Measurements from ENCODE around the gene NT5C2. TPM values are rescaled to one million over a fixed set of nuclear protein-coding genes. Genes with fewer than 3 reads are reported as not detected.

Gene NT5C2
- total and polyA plus RNA-seq, 2 of the 4 experiments (the other 2 are of a cell fraction), result 60.0 to 65.1 TPM

DNA sequence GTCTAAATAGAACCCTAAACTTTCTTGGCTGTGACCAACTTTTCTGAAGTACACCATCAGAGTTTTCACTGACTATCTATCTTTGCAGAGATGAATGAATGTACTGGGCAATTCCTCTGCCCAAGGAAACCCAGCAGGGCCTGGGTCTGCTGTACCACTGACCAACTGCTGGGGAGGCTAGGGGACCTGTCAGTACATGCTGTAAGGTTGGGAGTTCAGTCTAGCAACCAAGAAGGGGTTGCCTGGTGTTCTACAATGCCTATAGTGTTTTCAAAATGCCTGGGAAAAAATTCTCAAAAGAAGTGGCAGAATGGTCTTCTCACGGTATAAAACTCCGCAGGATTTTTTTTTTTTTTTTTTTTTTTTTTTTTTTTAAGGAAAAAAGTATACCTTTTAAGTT lies 106.3 kb downstream of the NT5C2 start:
- peak overlapping the region; percentile 64 for H3K18ac ChIP-seq (ENCODE audit: low read depth, low read length)
- peak overlapping the region; percentile 56 for H2BK5ac ChIP-seq (ENCODE audit: low read depth, low read length, poor library complexity, severe bottlenecking)
- ChIA-PET POLR2A (ENCODE audit: unreplicated experiment) (no interaction called here), CTCF (interaction anchor here (0.6 to 1.4 kb wide), 4 partner anchors 158 to 169 kb away, joined by 3 to 8 read pairs (median 4); partner anchors contain the start of gene CNNM2)
- 0 out of 2 replicates have a peak overlapping the region, but pooled peaks have one; percentile 2 for H3K14ac ChIP-seq (replicated peaks; ENCODE audit: low read depth, low read length)
- peak overlapping the region; percentile 34; the same call in 1 of the 2 replicates for H2BK20ac ChIP-seq (ENCODE audit: low read depth, low read length)
- BruUV-seq (replicated peaks), result no TSS peak
- no peak overlapping the region for H3K4me3 ChIP-seq (ENCODE audit: insufficient read depth, low read depth, low read length)
- peak overlapping the region; percentile 69 for H4K91ac ChIP-seq (ENCODE audit: insufficient read depth, low read depth, low read length)
- no peak overlapping the region for H2BK15ac ChIP-seq (ENCODE audit: low read depth, low read length)
- H3K9ac ChIP-seq (ENCODE audit: low read depth, low read length), result peak overlapping the region; percentile 36; the same call in 1 of the 2 replicates
- peaks cover 21% of the 10 kb centered on the region for H3K9me1 ChIP-seq (ENCODE audit: insufficient read depth, low read length)
- in situ Hi-C loops (cut with MboI; ENCODE audit: low sequenced_read_pairs) (loop anchor here (10.0 kb wide), 1 partner anchor 158 kb away; the partner anchor contains the start of gene RPEL1), intact Hi-C loops (cut with micrococcal nuclease) (loop anchor here (1.0 kb wide), 1 partner anchor 158 kb away; no protein-coding TSS in a partner anchor), dilution Hi-C loops (cut with HindIII; ENCODE audit: low sequenced_read_pairs, unreplicated experiment) (no loop called here)
- ATAC-seq (ENCODE audit: low read depth), result peak; percentile 15
- H2AK5ac ChIP-seq (ENCODE audit: low read depth, low read length), result peak overlapping the region; percentile 85
- H3K4ac ChIP-seq (ENCODE audit: low read depth, low read length), result peak overlapping the region; percentile 8
- H3K4me2 ChIP-seq (ENCODE audit: low read depth, low read length), result peak overlapping the region; percentile 15
- peak overlapping the region; percentile 98 for H3K27ac ChIP-seq (ENCODE audit: insufficient read depth, low read length)
- H2AFZ ChIP-seq (replicated peaks; ENCODE audit: low read length, poor library complexity), result no peak overlapping the region
- no peak for DNase-seq
- peaks cover 56% of the 10 kb centered on the region for H3K36me3 ChIP-seq (ENCODE audit: control insufficient read depth, insufficient read depth, low read length)
- TF ChIP-seq MAFK (IDR thresholded peaks at IDR 0.05; ENCODE audit: low read depth, low read length) (no peak), NFE2L2 (IDR thresholded peaks at IDR 0.05; ENCODE audit: low read depth, low read length) (no peak), RAD21 (IDR thresholded peaks at IDR 0.05; ENCODE audit: low read length) (no peak), RFX5 (IDR thresholded peaks at IDR 0.05; ENCODE audit: low read depth, low read length) (no peak), POLR2A (IDR thresholded peaks at IDR 0.05; ENCODE audit: low read depth, low read length) (no peak), RCOR1 (IDR thresholded peaks at IDR 0.05; ENCODE audit: insufficient replicate concordance, low read length) (no peak), MXI1 (IDR thresholded peaks at IDR 0.05; ENCODE audit: borderline replicate concordance, low read depth, low read length) (no peak), BHLHE40 (IDR thresholded peaks at IDR 0.05; ENCODE audit: low read depth, low read length) (no peak), CEBPB (IDR thresholded peaks at IDR 0.05; ENCODE audit: low read depth, low read length) (no peak)
- TF ChIP-seq, protein P1, sequence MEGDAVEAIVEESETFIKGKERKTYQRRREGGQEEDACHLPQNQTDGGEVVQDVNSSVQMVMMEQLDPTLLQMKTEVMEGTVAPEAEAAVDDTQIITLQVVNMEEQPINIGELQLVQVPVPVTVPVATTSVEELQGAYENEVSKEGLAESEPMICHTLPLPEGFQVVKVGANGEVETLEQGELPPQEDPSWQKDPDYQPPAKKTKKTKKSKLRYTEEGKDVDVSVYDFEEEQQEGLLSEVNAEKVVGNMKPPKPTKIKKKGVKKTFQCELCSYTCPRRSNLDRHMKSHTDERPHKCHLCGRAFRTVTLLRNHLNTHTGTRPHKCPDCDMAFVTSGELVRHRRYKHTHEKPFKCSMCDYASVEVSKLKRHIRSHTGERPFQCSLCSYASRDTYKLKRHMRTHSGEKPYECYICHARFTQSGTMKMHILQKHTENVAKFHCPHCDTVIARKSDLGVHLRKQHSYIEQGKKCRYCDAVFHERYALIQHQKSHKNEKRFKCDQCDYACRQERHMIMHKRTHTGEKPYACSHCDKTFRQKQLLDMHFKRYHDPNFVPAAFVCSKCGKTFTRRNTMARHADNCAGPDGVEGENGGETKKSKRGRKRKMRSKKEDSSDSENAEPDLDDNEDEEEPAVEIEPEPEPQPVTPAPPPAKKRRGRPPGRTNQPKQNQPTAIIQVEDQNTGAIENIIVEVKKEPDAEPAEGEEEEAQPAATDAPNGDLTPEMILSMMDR (conservative IDR thresholded peaks at IDR 0.05; ENCODE audit: low read depth, low read length), result no peak
- H3K23ac ChIP-seq (ENCODE audit: low read depth, low read length), result 0 out of 2 replicates have a peak overlapping the region, but pooled peaks have one; percentile 3
- peaks cover 17% of the 10 kb centered on the region; the same call in 1 of the 2 replicates for H4K20me1 ChIP-seq (ENCODE audit: insufficient read depth, low read length)
- H3K4me1 ChIP-seq (ENCODE audit: control insufficient read depth, insufficient read depth, low read length), result peaks cover 15% of the 10 kb centered on the region
- no peaks in the 10 kb centered on the region for H3K9me3 ChIP-seq (ENCODE audit: control insufficient read depth, insufficient read depth, low read length)
- peak overlapping the region in 1 of 2 experiments; percentile 48; a peak in 2 of 4 replicates for H4K8ac ChIP-seq (ENCODE audit: low read depth in 2 of 2, low read length in 2 of 2)
- H3K79me1 ChIP-seq (ENCODE audit: low read depth in 1 of 2, low read length in 2 of 2), result peaks cover 0 to 44% of the 10 kb centered on the region in 2 experiments; a peak in 3 of 4 replicates
- no peaks in the 10 kb centered on the region for H3K27me3 ChIP-seq (ENCODE audit: control insufficient read depth, insufficient read depth, low read length)
- WGBS, 2 experiments (ENCODE audit: extremely low coverage in 2 of 2, insufficient read length in 1 of 2), result no CpG with 5 or more reads among the region's 2 CpGs
- peak overlapping the region; percentile 48 for H2BK120ac ChIP-seq (ENCODE audit: low read depth, low read length)
- H4K5ac ChIP-seq (ENCODE audit: low read depth, low read length), result peak overlapping the region; percentile 8; the same call in 1 of the 2 replicates
- H2AK9ac ChIP-seq (replicated peaks; ENCODE audit: low read depth, low read length, poor library complexity), result no peak overlapping the region
- H3K56ac ChIP-seq (ENCODE audit: extremely low read depth, insufficient read depth, low read length), result peak overlapping the region; percentile 24; the same call in 1 of the 2 replicates

All from IMR-90 (cell line).